Glutamatergic neuron (in vitro differentiated cells): ENCODE results near the gene HSFX2. TPM values are rescaled to one million over a fixed set of nuclear protein-coding genes. Genes with fewer than 3 reads are reported as not detected.
"Not testable (repeated sequence)": the region's sequence is repeated elsewhere in the genome, so short reads cannot be mapped to it uniquely, and the experiment has no call there.

Experiments used
- DNase-seq: peaks from one replicate; pipeline ENCODE4 v3.0.0; 2022
- H3K27ac Mint-ChIP-seq: one replicate; pipeline ENCODE4 v1.8.0; 2020; ENCODE audit warnings: mild to moderate bottlenecking, mixed read lengths, inconsistent platforms; ENCODE audit not compliant: unreplicated experiment
- H3K27me3 Mint-ChIP-seq: one replicate; pipeline ENCODE4 v1.8.0; 2020; ENCODE audit warnings: mild to moderate bottlenecking, moderate library complexity, mixed read lengths, inconsistent platforms; ENCODE audit not compliant: unreplicated experiment
- H3K36me3 Mint-ChIP-seq: one replicate; pipeline ENCODE4 v1.8.0; 2020; ENCODE audit warnings: mild to moderate bottlenecking, mixed read lengths, inconsistent platforms; ENCODE audit not compliant: unreplicated experiment
- H3K4me1 Mint-ChIP-seq: one replicate; pipeline ENCODE4 v1.8.0; 2020; ENCODE audit warnings: mild to moderate bottlenecking, low read depth, mixed read lengths, inconsistent platforms; ENCODE audit not compliant: unreplicated experiment
- H3K4me3 Mint-ChIP-seq: one replicate; pipeline ENCODE4 v1.8.0; 2020; ENCODE audit warnings: mild to moderate bottlenecking, mixed read lengths, inconsistent platforms; ENCODE audit not compliant: unreplicated experiment
- H3K9me3 Mint-ChIP-seq: one replicate; pipeline ENCODE4 v1.8.0; 2020; ENCODE audit warnings: mild to moderate bottlenecking, moderate library complexity, mixed read lengths, inconsistent platforms; ENCODE audit not compliant: unreplicated experiment
- long read RNA-seq: library from polyadenylated mRNA; unstranded; transcript quantifications from one replicate; pipeline ENCODE4 v2.0.0, GENCODE V29; 2020; ENCODE audit not compliant: unreplicated experiment
- total RNA-seq: library from RNA; stranded (reverse); fragmentation: NEBNext Ultra II Directional; extraction: Animal tissue kit (Norgen Biotek cat#: 25700); gene quantifications from one replicate; pipeline ENCODE4 v1.2.1, GENCODE V29; 2021; ENCODE audit not compliant: unreplicated experiment
- TF ChIP-seq, protein P1 (sequence below): fragments of 200-600 bp; sonication (generic); IDR thresholded peaks from one replicate; pipeline ENCODE4 v1.5.0; 2021; ENCODE audit not compliant: partially characterized antibody, unreplicated experiment

The HSFX2 gene, protein sequence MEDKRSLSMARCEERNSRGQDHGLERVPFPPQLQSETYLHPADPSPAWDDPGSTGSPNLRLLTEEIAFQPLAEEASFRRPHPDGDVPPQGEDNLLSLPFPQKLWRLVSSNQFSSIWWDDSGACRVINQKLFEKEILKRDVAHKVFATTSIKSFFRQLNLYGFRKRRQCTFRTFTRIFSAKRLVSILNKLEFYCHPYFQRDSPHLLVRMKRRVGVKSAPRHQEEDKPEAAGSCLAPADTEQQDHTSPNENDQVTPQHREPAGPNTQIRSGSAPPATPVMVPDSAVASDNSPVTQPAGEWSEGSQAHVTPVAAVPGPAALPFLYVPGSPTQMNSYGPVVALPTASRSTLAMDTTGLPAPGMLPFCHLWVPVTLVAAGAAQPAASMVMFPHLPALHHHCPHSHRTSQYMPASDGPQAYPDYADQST
- total RNA-seq, result 1.0 TPM
- long read RNA-seq, result 0 reads

DNA sequence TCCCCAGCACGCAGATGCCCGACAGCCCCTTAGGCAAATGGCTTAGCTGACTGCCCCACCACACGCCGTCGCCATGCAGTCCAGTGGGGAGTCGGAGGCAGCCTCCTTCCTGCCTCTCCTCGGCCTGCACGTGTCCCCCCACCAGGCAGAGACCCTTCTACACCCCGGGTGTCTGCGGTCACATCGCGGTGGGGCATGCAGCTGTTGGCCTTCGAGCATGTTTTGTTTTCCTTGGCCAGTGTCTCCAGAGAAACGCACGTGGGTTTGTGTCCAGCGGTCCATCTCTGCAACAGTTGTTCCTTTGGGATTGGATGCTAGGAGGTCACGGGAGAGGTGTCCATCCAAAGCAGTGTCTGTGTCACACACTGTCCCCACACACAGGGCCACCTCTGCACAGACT, at the start of gene HSFX2:
HSFX2 (minus strand) TSS at position 101 of the 400 bp plus-strand sequence. CDS start 614 bp downstream, outside the sequence.
- H3K9me3 Mint-ChIP-seq, H3K27ac Mint-ChIP-seq, H3K27me3 Mint-ChIP-seq, H3K36me3 Mint-ChIP-seq, H3K4me1 Mint-ChIP-seq, H3K4me3 Mint-ChIP-seq, DNase-seq: not testable (repeated sequence)

DNA sequence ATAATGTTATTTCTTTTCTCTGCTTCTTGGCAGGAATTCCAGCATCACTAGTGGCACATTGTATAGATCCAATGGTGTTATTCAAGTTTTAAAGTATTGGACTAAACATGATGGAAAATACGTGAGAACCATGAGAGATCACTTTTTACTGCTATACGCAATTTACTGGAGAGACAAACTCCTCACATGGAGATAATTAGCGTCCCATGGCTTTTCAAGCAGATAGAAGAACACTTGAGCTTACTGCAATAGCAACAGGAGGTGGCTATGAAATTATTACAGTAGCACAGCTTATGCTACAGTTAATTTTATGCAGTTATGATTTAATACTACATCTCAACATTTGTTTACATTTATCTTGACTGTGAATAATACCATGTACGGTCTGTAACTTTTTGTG, 48.4 kb upstream of the HSFX2 start:
- no peak for DNase-seq
- no peaks in the 10 kb centered on the region for H3K27me3 Mint-ChIP-seq
- H3K9me3 Mint-ChIP-seq, result no peaks in the 10 kb centered on the region
- H3K36me3 Mint-ChIP-seq, result no peaks in the 10 kb centered on the region
- no peaks in the 10 kb centered on the region for H3K4me1 Mint-ChIP-seq
- H3K27ac Mint-ChIP-seq, result no peak overlapping the region
- TF ChIP-seq, protein P1, sequence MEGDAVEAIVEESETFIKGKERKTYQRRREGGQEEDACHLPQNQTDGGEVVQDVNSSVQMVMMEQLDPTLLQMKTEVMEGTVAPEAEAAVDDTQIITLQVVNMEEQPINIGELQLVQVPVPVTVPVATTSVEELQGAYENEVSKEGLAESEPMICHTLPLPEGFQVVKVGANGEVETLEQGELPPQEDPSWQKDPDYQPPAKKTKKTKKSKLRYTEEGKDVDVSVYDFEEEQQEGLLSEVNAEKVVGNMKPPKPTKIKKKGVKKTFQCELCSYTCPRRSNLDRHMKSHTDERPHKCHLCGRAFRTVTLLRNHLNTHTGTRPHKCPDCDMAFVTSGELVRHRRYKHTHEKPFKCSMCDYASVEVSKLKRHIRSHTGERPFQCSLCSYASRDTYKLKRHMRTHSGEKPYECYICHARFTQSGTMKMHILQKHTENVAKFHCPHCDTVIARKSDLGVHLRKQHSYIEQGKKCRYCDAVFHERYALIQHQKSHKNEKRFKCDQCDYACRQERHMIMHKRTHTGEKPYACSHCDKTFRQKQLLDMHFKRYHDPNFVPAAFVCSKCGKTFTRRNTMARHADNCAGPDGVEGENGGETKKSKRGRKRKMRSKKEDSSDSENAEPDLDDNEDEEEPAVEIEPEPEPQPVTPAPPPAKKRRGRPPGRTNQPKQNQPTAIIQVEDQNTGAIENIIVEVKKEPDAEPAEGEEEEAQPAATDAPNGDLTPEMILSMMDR, result no peak
- H3K4me3 Mint-ChIP-seq, result no peak overlapping the region

DNA sequence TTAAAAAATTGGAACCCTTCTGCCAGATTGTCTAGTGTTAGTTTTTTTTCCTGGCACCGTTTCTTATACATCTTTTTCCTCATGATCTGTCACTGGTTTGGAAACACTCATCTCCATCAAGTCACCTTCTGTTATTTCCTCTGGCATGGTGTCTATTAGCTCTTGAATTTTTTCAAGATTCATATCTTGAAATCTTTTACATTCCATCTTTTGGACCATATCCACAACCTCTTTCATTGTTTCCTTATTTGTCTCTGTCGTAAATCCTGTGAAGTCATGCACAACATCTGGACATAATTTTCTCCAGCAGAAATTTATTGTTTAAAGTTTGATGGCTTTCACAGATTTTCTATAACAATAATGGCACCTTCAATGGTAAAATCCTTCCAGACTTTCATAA, 46.7 kb upstream of the HSFX2 start:
- no peak for DNase-seq
- Mint-ChIP-seq H3K27ac (no peak overlapping the region), H3K9me3 (no peaks in the 10 kb centered on the region), H3K4me3 (no peak overlapping the region), H3K27me3 (no peaks in the 10 kb centered on the region), H3K36me3 (no peaks in the 10 kb centered on the region), H3K4me1 (no peaks in the 10 kb centered on the region)
- TF ChIP-seq, protein P1, result no peak

DNA sequence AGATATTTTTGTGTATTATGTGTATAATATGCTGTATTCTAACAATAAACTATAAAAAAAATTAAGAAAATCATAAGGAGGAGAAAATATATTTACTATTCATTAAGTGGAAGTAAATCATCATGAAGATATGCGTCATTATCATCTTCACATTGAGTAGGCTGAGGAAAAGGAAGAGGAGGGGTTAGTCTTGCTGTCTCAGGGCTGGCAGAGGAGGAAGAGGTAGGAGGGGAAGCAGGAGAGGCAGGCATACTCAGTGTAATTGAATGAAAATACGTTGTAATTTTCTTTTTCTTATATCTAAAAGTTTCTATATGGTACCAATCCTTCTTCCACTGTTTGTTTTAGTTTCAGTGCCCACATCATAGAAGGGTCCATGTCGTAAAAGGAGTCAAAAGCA, 46.3 kb upstream of the HSFX2 start:
- Mint-ChIP-seq H3K36me3 (no peaks in the 10 kb centered on the region), H3K27ac (no peak overlapping the region), H3K27me3 (no peaks in the 10 kb centered on the region), H3K4me1 (no peaks in the 10 kb centered on the region), H3K4me3 (no peak overlapping the region), H3K9me3 (no peaks in the 10 kb centered on the region)
- DNase-seq, result no peak
- TF ChIP-seq, protein P1, result no peak

DNA sequence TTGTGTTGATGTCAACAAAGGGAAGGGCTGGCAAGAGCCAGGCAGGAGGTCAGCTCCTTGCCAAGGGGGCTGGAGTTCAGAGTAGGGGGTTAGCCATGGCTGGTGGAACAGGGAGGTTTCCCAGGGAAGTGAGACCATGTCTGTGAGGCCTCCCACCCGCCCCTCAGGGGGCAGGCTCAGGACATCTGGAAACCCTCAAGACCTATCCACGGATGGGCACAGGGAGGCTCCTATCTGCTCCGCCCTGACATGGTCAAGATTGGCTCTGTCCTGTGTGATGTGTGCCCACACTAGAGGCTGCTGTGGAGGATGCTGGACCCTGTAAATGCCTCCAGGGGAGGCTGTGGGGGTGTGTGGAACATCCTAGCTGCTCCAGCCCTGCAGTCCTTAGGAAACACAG, 44.5 kb upstream of the HSFX2 start:
- TF ChIP-seq, protein P1, result no peak
- no peak overlapping the region for H3K4me3 Mint-ChIP-seq
- no peak for DNase-seq
- H3K27me3 Mint-ChIP-seq, result peaks cover 3% of the 10 kb centered on the region
- peaks cover 5% of the 10 kb centered on the region for H3K36me3 Mint-ChIP-seq
- no peak overlapping the region for H3K27ac Mint-ChIP-seq
- H3K9me3 Mint-ChIP-seq, result no peaks in the 10 kb centered on the region
- H3K4me1 Mint-ChIP-seq, result no peaks in the 10 kb centered on the region
